ENCODE results near the gene ASF1A.

- TF ChIP-seq CTCF (IDR thresholded peaks at IDR 0.05) (no peak), POLR2A (IDR thresholded peaks at IDR 0.05) (no peak), POLR2AphosphoS5 (IDR thresholded peaks at IDR 0.05) (no peak), EP300 (IDR thresholded peaks at IDR 0.05) (no peak)
Measured at GRCh38 chr6:118890997-118891790, 2.8 kb upstream of the ASF1A start.

All from stomach (tissue), 4 donors.